ENCODE data around the gene ITPRID2.
A peak's percentile ranks its signal among the peaks of the same experiment; 100 is the strongest.

ITPRID2 gene

GRCh38 chr2:181891258-181891965, at the start of gene ITPRID2:
ITPRID2 (plus strand) TSS chr2:181891730; CDS start chr2:181892067, 337 bp downstream.
- DNase-seq (ENCODE audit: low read depth, low spot score): peak; percentile 60
- H3K27ac ChIP-seq: peak within 1 kb of the TSS; percentile 93

GRCh38 chr2:181844551-181845290, 46.8 kb upstream of the ITPRID2 start:
- no peak overlapping the region for H3K27ac ChIP-seq
- DNase-seq (ENCODE audit: low read depth, low spot score): no peak

GRCh38 chr2:181846399-181847197, 44.9 kb upstream of the ITPRID2 start:
- H3K27ac ChIP-seq: no peak overlapping the region
- no peak for DNase-seq (ENCODE audit: low read depth, low spot score)

GRCh38 chr2:181847198-181847556, 44.4 kb upstream of the ITPRID2 start:
- H3K27ac ChIP-seq: no peak overlapping the region

GRCh38 chr2:181847702-181848101, 43.8 kb upstream of the ITPRID2 start:
- DNase-seq (ENCODE audit: low read depth, low spot score): no peak
- H3K27ac ChIP-seq: no peak overlapping the region

More at GRCh38 chr2:181847198-181847556, 44.4 kb upstream of the ITPRID2 start:
- DNase-seq (ENCODE audit: low read depth, low spot score): no peak

- H3K27ac ChIP-seq: no peak overlapping the region
- DNase-seq (ENCODE audit: low read depth, low spot score): no peak
Observed at GRCh38 chr2:181848261-181848886, 43.2 kb upstream of the ITPRID2 start.

- H3K27ac ChIP-seq: no peak overlapping the region
- DNase-seq (ENCODE audit: low read depth, low spot score): no peak
Observed at GRCh38 chr2:181849601-181850000, 41.9 kb upstream of the ITPRID2 start.

GRCh38 chr2:181850936-181851560, 40.5 kb upstream of the ITPRID2 start:
- no peak overlapping the region for H3K27ac ChIP-seq
- no peak for DNase-seq (ENCODE audit: low read depth, low spot score)

GRCh38 chr2:181851726-181852125, 39.8 kb upstream of the ITPRID2 start:
- DNase-seq (ENCODE audit: low read depth, low spot score): no peak
- H3K27ac ChIP-seq: no peak overlapping the region

GRCh38 chr2:181853696-181854095, 37.8 kb upstream of the ITPRID2 start:
- no peak overlapping the region for H3K27ac ChIP-seq
- DNase-seq (ENCODE audit: low read depth, low spot score): no peak

- H3K27ac ChIP-seq: peak overlapping the region; percentile 75
- DNase-seq (ENCODE audit: low read depth, low spot score): peak; percentile 87
Observed at GRCh38 chr2:181857483-181857882, 34.0 kb upstream of the ITPRID2 start.

- peak; percentile 59 for DNase-seq (ENCODE audit: low read depth, low spot score)
- peak overlapping the region; percentile 75 for H3K27ac ChIP-seq
Observed at GRCh38 chr2:181858600-181858999, 32.9 kb upstream of the ITPRID2 start.

- H3K27ac ChIP-seq: peak overlapping the region; percentile 75
- DNase-seq (ENCODE audit: low read depth, low spot score): no peak
Observed at GRCh38 chr2:181859123-181859522, 32.4 kb upstream of the ITPRID2 start.

GRCh38 chr2:181859803-181860202, 31.7 kb upstream of the ITPRID2 start:
- no peak for DNase-seq (ENCODE audit: low read depth, low spot score)

GRCh38 chr2:181861379-181861778, 30.2 kb upstream of the ITPRID2 start:
- H3K27ac ChIP-seq: no peak overlapping the region
- DNase-seq (ENCODE audit: low read depth, low spot score): no peak

More at GRCh38 chr2:181859803-181860202, 31.7 kb upstream of the ITPRID2 start:
- H3K27ac ChIP-seq: no peak overlapping the region

- no peak for DNase-seq (ENCODE audit: low read depth, low spot score)
Observed at GRCh38 chr2:181862583-181863281, 28.8 kb upstream of the ITPRID2 start.

GRCh38 chr2:181872178-181872577, 19.4 kb upstream of the ITPRID2 start:
- no peak for DNase-seq (ENCODE audit: low read depth, low spot score)
- no peak overlapping the region for H3K27ac ChIP-seq

More at GRCh38 chr2:181862583-181863281, 28.8 kb upstream of the ITPRID2 start:
- no peak overlapping the region for H3K27ac ChIP-seq

- peak overlapping the region; percentile 92 for H3K27ac ChIP-seq
- peak; percentile 97 for DNase-seq (ENCODE audit: low read depth, low spot score)
Observed at GRCh38 chr2:181876614-181877063, 14.9 kb upstream of the ITPRID2 start.

GRCh38 chr2:181877181-181877664, 14.3 kb upstream of the ITPRID2 start:
- no peak for DNase-seq (ENCODE audit: low read depth, low spot score)
- H3K27ac ChIP-seq: peak overlapping the region; percentile 92
